ENCODE measurements around the gene COBL. TPM values are rescaled to one million over a fixed set of nuclear protein-coding genes. Genes with fewer than 3 reads are reported as not detected.

COBL gene
- total and polyA plus RNA-seq, 9 of the 15 experiments (the other 6 are each of a cell fraction or from before 2014, with no cell fraction given): 0.01 to 2.4 (median 0.09) TPM; not detected in 3

- BruUV-seq (replicated peaks): no TSS peak
- Histone ChIP-seq H3K9me1 (ENCODE audit: control insufficient read depth, insufficient read depth, low read length) (no peaks in the 10 kb centered on the region), H3K27me3 (ENCODE audit: control insufficient read depth in 2 of 2, insufficient read depth in 2 of 2, low read length in 2 of 2) (peaks cover 0 to 43% of the 10 kb centered on the region in 2 experiments; a peak in 2 of 5 replicates), H3K36me3 (ENCODE audit: control insufficient read depth, insufficient read depth, low read length) (no peaks in the 10 kb centered on the region), H3K4me1 (replicated peaks in 1 of 2; ENCODE audit: control insufficient read depth in 2 of 2, insufficient read depth in 2 of 2, low read length in 2 of 2) (no peaks in the 10 kb centered on the region), H3K79me2 (ENCODE audit: control insufficient read depth, insufficient read depth, low read length) (no peaks in the 10 kb centered on the region), H3K9me3 (replicated peaks; ENCODE audit: control insufficient read depth, insufficient read depth, low read depth, low read length) (no peaks in the 10 kb centered on the region), H2AFZ (ENCODE audit: low read depth, low read length) (no peak overlapping the region), H3K27ac (ENCODE audit: extremely low read depth, low read depth, low read length) (no peak overlapping the region), H4K20me1 (replicated peaks; ENCODE audit: control insufficient read depth, insufficient read depth, low read length) (peaks cover 3% of the 10 kb centered on the region; the same call in 1 of the 2 replicates), H3K9ac (ENCODE audit: insufficient read depth in 1 of 2, low read depth in 2 of 2, low read length in 2 of 2) (no peak overlapping the region; a peak in 1 of 4 replicates), H3K4me3 (no peak overlapping the region), H3K4me2 (ENCODE audit: insufficient read depth, low read length) (no peak overlapping the region)
- FAIRE-seq (no peak), ATAC-seq (no peak), DNase-seq (ENCODE audit: extremely low read depth in 1 of 4, low spot score in 3 of 4) (no peak)
- no peak for TF ChIP-seq NR2F6 (CRISPR knock-in tag; IDR thresholded peaks at IDR 0.05)
- TF ChIP-seq FOXA3 (CRISPR knock-in tag; conservative IDR thresholded peaks at IDR 0.05 in 1 of 2, IDR thresholded peaks at IDR 0.05 in 1 of 2): no peak
- no peak for TF ChIP-seq PRMT5 (CRISPR knock-in tag; IDR thresholded peaks at IDR 0.05)
- no peak for TF ChIP-seq ZNF445 (CRISPR knock-in tag; IDR thresholded peaks at IDR 0.05; ENCODE audit: low read depth)
- TF ChIP-seq MCM7 (IDR thresholded peaks at IDR 0.05): no peak
- TF ChIP-seq LARP7 (IDR thresholded peaks at IDR 0.05): no peak
- TF ChIP-seq, protein P1, sequence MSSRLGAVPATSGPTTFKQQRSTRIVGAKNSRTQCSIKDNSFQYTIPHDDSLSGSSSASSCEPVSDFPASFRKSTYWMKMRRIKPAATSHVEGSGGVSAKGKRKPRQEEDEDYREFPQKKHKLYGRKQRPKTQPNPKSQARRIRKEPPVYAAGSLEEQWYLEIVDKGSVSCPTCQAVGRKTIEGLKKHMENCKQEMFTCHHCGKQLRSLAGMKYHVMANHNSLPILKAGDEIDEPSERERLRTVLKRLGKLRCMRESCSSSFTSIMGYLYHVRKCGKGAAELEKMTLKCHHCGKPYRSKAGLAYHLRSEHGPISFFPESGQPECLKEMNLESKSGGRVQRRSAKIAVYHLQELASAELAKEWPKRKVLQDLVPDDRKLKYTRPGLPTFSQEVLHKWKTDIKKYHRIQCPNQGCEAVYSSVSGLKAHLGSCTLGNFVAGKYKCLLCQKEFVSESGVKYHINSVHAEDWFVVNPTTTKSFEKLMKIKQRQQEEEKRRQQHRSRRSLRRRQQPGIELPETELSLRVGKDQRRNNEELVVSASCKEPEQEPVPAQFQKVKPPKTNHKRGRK (tag; IDR thresholded peaks at IDR 0.05): no peak
- no peak for TF ChIP-seq ZNF444 (CRISPR knock-in tag; IDR thresholded peaks at IDR 0.05)
- TF ChIP-seq KLF6 (CRISPR knock-in tag; IDR thresholded peaks at IDR 0.05; ENCODE audit: borderline replicate concordance): no peak
- no peak for TF ChIP-seq NFIX (CRISPR knock-in tag; IDR thresholded peaks at IDR 0.05; ENCODE audit: low read depth)
- TF ChIP-seq, protein P2, sequence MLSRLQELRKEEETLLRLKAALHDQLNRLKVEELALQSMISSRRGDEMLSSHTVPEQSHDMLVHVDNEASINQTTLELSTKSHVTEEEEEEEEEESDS (CRISPR knock-in tag; IDR thresholded peaks at IDR 0.05): no peak
- no peak for TF ChIP-seq CAMTA2 (CRISPR knock-in tag; conservative IDR thresholded peaks at IDR 0.05)
- TF ChIP-seq BACH1 (tag; IDR thresholded peaks at IDR 0.05): no peak
- TF ChIP-seq, protein P3, sequence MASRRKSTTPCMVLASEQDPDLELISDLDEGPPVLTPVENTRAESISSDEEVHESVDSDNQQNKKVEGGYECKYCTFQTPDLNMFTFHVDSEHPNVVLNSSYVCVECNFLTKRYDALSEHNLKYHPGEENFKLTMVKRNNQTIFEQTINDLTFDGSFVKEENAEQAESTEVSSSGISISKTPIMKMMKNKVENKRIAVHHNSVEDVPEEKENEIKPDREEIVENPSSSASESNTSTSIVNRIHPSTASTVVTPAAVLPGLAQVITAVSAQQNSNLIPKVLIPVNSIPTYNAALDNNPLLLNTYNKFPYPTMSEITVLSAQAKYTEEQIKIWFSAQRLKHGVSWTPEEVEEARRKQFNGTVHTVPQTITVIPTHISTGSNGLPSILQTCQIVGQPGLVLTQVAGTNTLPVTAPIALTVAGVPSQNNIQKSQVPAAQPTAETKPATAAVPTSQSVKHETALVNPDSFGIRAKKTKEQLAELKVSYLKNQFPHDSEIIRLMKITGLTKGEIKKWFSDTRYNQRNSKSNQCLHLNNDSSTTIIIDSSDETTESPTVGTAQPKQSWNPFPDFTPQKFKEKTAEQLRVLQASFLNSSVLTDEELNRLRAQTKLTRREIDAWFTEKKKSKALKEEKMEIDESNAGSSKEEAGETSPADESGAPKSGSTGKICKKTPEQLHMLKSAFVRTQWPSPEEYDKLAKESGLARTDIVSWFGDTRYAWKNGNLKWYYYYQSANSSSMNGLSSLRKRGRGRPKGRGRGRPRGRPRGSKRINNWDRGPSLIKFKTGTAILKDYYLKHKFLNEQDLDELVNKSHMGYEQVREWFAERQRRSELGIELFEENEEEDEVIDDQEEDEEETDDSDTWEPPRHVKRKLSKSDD (conservative IDR thresholded peaks at IDR 0.05; ENCODE audit: low read length): no peak
- WGBS (ENCODE audit: insufficient coverage, low coverage, missing lambda C conversion rate): 2% methylated on average over 10 of the region's 10 CpGs
- in situ Hi-C loops (cut with MboI) (no loop called here), intact Hi-C loops (cut with micrococcal nuclease) (no loop called here)
- ChIA-PET POLR2A (interaction anchor here (0.6 kb wide), 1 partner anchor 205 kb away, joined by 3 read pairs; no protein-coding TSS in a partner anchor), CTCF (ENCODE audit: low intra/inter-chr PET ratio) (no interaction called here)
Observed at GRCh38 chr7:51034521-51035264, 281.9 kb downstream of the COBL start.
